ENCODE measurements around the gene CFAP90.

DNA sequence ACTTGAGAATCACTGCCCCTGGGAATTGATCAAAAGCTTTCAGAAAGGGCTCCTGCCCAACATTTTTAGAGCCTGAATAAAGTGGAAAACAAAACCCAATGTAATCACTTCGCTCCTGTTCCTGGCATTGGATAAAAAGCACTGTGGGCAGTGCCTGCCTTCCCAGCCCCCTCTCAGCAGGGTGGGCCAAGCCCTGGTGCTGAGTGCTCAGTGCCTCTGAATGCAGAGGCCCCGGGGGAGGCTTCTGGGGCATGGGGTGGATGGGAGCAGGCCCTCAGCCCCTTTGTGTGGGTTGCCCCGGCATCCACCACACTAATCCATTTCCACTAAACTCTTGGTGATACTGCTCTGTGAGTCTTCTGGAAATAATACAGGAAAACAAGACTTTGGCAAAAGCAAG, 55.6 kb downstream of the CFAP90 start:
- TF ChIP-seq, protein P1, sequence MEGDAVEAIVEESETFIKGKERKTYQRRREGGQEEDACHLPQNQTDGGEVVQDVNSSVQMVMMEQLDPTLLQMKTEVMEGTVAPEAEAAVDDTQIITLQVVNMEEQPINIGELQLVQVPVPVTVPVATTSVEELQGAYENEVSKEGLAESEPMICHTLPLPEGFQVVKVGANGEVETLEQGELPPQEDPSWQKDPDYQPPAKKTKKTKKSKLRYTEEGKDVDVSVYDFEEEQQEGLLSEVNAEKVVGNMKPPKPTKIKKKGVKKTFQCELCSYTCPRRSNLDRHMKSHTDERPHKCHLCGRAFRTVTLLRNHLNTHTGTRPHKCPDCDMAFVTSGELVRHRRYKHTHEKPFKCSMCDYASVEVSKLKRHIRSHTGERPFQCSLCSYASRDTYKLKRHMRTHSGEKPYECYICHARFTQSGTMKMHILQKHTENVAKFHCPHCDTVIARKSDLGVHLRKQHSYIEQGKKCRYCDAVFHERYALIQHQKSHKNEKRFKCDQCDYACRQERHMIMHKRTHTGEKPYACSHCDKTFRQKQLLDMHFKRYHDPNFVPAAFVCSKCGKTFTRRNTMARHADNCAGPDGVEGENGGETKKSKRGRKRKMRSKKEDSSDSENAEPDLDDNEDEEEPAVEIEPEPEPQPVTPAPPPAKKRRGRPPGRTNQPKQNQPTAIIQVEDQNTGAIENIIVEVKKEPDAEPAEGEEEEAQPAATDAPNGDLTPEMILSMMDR (IDR thresholded peaks at IDR 0.05): no peak
- no peak for TF ChIP-seq POLR2A (IDR thresholded peaks at IDR 0.05)

Measured in sigmoid colon (tissue), 3 donors.